KOPT-K1 (cell line): ENCODE results near the gene TMX1.
"Not testable (repeated sequence)": the region's sequence is repeated elsewhere in the genome, so short reads cannot be mapped to it uniquely, and the experiment has no call there.

ENCODE experiments used
- H3K27ac ChIP-seq: fragments of 200-600 bp; sonication (generic); 2 replicates; pipeline ENCODE4 v1.5.1; 2016; ENCODE audit warnings: antibody characterized with exemption, mild to moderate bottlenecking, low read depth, low read length; ENCODE audit not compliant: poor library complexity, severe bottlenecking
- H3K36me3 ChIP-seq: fragments of 200-600 bp; sonication (generic); 2 replicates; pipeline ENCODE4 v1.5.1; 2017; ENCODE audit warnings: antibody characterized with exemption, mild to moderate bottlenecking, low read length, moderate library complexity; ENCODE audit not compliant: insufficient read depth
- H3K9me3 ChIP-seq: fragments of 200-600 bp; sonication (generic); 2 replicates; pipeline ENCODE4 v1.5.1; 2017; ENCODE audit warnings: antibody characterized with exemption, low read length, mild to moderate bottlenecking; ENCODE audit not compliant: insufficient read depth, poor library complexity, severe bottlenecking

The TMX1 gene

GRCh38 chr14:51239813-51240803 lies at the start of gene TMX1:
Gene TMX1 (plus strand): TSS chr14:51240247. CDS start chr14:51240293, 46 bp downstream.
- no peaks in the 10 kb centered on the region for H3K9me3 ChIP-seq
- peaks cover 15% of the 10 kb centered on the region for H3K36me3 ChIP-seq
- peak within 1 kb of the TSS; percentile 93 for H3K27ac ChIP-seq

DNA sequence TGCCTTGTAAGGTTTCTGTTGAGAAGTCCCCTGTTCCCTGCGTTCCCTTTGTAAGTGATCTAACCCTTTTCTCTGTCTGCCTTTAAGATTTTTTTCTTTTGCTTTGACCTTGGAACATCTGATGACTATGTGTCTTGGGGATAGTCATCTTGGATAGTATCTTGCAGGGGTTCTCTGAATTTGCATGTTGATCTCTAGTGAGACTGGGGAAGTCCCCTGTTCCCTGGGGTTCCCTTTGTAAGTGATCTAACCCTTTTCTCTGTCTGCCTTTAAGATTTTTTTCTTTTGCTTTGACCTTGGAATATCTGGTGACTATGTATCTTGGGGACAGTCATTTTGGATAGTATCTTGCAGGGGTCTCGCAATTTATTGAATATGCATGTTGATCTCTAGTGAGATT lies 38.2 kb upstream of the TMX1 start:
- Histone ChIP-seq H3K27ac (no peak overlapping the region), H3K36me3 (no peaks in the 10 kb centered on the region), H3K9me3 (no peaks in the 10 kb centered on the region)

- no peaks in the 10 kb centered on the region for H3K9me3 ChIP-seq
- H3K36me3 ChIP-seq: no peaks in the 10 kb centered on the region
- no peak overlapping the region for H3K27ac ChIP-seq
Measured at GRCh38 chr14:51202914-51203665, 37.0 kb upstream of the TMX1 start.

DNA sequence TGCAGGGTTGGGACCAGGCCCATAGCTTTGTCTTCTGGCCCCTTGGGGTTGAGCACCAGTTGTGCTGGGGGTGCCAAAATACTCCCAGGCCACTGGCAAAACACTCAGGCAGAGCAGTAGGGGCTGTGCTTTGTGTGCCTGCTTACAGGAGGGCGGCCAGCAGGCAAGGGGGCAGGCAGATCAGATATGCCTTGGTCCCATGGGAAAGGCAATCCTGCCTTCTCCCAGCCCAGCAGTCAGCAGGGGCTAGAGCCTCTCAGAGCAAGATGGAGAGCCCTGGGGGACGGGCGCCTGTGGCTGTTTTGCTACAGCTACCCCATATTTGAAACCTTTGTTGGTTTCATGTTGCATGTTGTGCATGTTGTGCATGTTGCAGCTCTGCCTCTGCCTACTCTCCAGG lies 36.2 kb upstream of the TMX1 start:
- no peaks in the 10 kb centered on the region for H3K36me3 ChIP-seq
- H3K27ac ChIP-seq: no peak overlapping the region
- no peaks in the 10 kb centered on the region for H3K9me3 ChIP-seq

DNA sequence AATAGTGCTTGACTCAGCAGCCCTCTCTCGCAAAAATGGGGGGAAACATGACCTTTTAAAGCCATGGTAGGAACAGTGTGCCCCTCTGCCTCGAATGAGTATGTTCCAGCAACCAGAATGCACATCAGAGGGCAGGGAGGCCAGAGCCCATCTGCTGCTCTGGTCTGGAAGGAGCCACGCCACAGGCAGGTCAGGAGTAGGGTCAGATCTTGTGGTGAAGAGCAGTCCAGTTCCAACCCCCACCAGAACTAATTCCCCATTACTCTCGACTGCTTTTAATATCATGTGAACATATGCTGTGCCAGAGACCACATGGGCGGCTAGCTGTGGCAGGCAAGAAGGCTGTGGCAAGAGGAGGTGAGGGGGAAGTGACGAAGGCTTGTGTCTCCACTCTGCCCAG lies 34.6 kb upstream of the TMX1 start:
- Histone ChIP-seq H3K36me3 (no peaks in the 10 kb centered on the region), H3K27ac (no peak overlapping the region)

DNA sequence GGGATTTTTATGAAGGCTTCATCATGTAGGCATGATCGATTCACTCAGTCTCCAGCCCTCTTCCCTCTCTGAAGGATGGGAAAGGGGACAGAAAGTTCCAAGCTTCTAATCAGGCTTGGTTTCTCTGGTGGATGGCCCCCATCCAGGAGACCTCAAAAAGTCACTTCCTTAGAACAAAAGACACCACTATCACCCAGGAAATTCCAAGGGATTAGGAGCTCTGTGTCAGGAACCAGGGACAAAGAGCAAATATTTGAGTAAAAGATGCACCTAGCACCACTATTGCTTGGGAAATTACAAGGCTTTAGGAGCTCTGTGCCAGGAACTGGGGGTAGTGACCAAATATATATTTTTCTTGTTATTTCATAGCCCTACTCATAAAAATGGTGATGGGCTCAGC lies 33.6 kb upstream of the TMX1 start:
- no peak overlapping the region for H3K27ac ChIP-seq
- H3K36me3 ChIP-seq: no peaks in the 10 kb centered on the region
- H3K9me3 ChIP-seq: no peaks in the 10 kb centered on the region

More for the DNA sequence above, 34.6 kb upstream of the TMX1 start:
- H3K9me3 ChIP-seq: no peaks in the 10 kb centered on the region

- H3K36me3 ChIP-seq: no peaks in the 10 kb centered on the region
- no peaks in the 10 kb centered on the region for H3K9me3 ChIP-seq
- H3K27ac ChIP-seq: no peak overlapping the region
Measured at GRCh38 chr14:51207621-51208020, 32.4 kb upstream of the TMX1 start.

GRCh38 chr14:51208982-51209381 lies 31.1 kb upstream of the TMX1 start:
- Histone ChIP-seq H3K9me3 (no peaks in the 10 kb centered on the region), H3K27ac (no peak overlapping the region)

GRCh38 chr14:51209457-51209856 lies 30.6 kb upstream of the TMX1 start:
- no peaks in the 10 kb centered on the region for H3K36me3 ChIP-seq
- H3K27ac ChIP-seq: no peak overlapping the region
- H3K9me3 ChIP-seq: no peaks in the 10 kb centered on the region

More at GRCh38 chr14:51208982-51209381, 31.1 kb upstream of the TMX1 start:
- H3K36me3 ChIP-seq: no peaks in the 10 kb centered on the region

- Histone ChIP-seq H3K9me3 (no peaks in the 10 kb centered on the region), H3K36me3 (no peaks in the 10 kb centered on the region), H3K27ac (no peak overlapping the region)
Measured at GRCh38 chr14:51210594-51210993, 29.5 kb upstream of the TMX1 start.

GRCh38 chr14:51211149-51211548 lies 28.9 kb upstream of the TMX1 start:
- Histone ChIP-seq H3K9me3 (no peaks in the 10 kb centered on the region), H3K36me3 (no peaks in the 10 kb centered on the region), H3K27ac (no peak overlapping the region)

GRCh38 chr14:51216602-51217001 lies 23.4 kb upstream of the TMX1 start:
- Histone ChIP-seq H3K9me3 (no peaks in the 10 kb centered on the region), H3K36me3 (no peaks in the 10 kb centered on the region), H3K27ac (no peak overlapping the region)

GRCh38 chr14:51219473-51220448 lies 20.3 kb upstream of the TMX1 start:
- H3K9me3 ChIP-seq: peaks cover 11% of the 10 kb centered on the region
- H3K27ac ChIP-seq: no peak overlapping the region
- no peaks in the 10 kb centered on the region for H3K36me3 ChIP-seq

- H3K9me3 ChIP-seq: peaks cover 11% of the 10 kb centered on the region
- H3K36me3 ChIP-seq, H3K27ac ChIP-seq: not testable (repeated sequence)
Measured at GRCh38 chr14:51223463-51223862, 16.6 kb upstream of the TMX1 start.
